ENCODE results near the gene GAD1.

DNA sequence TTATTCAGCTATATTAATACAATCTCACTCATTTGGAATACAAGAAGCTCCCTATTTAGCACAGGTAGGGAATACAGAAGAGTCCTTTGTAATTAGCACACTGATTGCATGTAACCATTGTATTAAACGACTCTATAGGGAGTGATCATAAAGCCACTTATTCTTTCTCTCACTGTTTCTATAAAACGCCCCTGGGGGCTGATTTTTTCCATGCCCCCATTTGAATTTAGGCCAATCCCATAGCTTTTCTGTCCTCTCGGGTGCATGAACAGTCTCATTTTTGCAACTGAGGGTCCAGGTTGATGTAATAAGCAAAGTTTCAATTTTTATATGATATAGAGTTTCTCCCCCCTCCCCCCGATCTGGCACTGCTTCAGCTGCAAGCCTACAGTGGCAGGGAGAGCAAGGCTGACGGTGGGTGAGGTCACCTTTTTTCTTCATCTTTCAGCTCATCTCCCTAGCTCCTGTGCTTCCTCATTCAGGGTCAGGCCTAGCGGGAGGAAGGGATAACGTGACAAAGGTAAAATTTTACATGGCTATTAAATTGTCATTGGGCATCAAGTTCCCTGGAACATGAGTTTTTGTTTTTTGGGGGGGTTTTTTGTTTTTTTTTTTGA is 45.7 kb downstream of the GAD1 start:
- TF ChIP-seq ZNF274 (IDR thresholded peaks at IDR 0.05; ENCODE audit: low read depth, low read length) = no peak
- no peak for TF ChIP-seq YY1 (IDR thresholded peaks at IDR 0.05; ENCODE audit: insufficient read depth, insufficient read length)

All from NT2/D1 (cell line).